ENCODE measurements around the gene CYSTM1.
A peak's percentile ranks its signal among the peaks of the same experiment; 100 is the strongest.

Gene CYSTM1

DNA sequence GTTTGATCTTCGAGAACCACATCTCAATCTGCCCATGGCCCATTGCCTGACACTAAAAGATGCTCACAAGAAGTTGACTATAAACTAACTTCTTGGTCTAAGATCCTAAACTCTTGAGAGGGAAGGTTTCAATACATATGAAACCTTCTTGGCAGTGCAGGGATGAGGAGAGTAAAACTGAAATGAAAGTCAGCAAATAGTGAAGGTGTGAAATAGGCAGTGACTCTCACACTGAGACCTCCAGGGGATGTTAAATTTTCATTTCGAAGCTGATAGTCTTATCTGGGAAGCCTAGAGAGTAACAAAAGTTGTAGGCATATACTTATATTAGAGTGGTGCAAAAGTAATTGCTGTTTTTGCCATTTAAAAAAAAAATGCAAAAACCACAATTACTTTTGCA is 974 bp upstream of the CYSTM1 start:
- no peaks in the 10 kb centered on the region for H3K9me3 ChIP-seq (ENCODE audit: low read length)
- H3K4me3 ChIP-seq (ENCODE audit: low read depth, low read length, poor library complexity, severe bottlenecking): no peak overlapping the region
- H3K9me2 ChIP-seq (ENCODE audit: low read depth, low read length): no peaks in the 10 kb centered on the region
- peaks cover 26% of the 10 kb centered on the region for H3K4me1 ChIP-seq (ENCODE audit: insufficient read depth, low read length, severe bottlenecking)
- H3K27ac ChIP-seq (ENCODE audit: low read depth, low read length, poor library complexity, severe bottlenecking): no peak overlapping the region
- H3K36me3 ChIP-seq (ENCODE audit: insufficient read depth, low read length): no peaks in the 10 kb centered on the region
- H3F3A ChIP-seq (ENCODE audit: insufficient read depth, low read length): no peaks in the 10 kb centered on the region; the same call in 1 of the 2 replicates
- H3K79me2 ChIP-seq (ENCODE audit: insufficient read depth, low read length): no peaks in the 10 kb centered on the region
- no peak for TF ChIP-seq EZH2 (IDR thresholded peaks at IDR 0.05; ENCODE audit: borderline replicate concordance, low read length)
- TF ChIP-seq, protein P1, sequence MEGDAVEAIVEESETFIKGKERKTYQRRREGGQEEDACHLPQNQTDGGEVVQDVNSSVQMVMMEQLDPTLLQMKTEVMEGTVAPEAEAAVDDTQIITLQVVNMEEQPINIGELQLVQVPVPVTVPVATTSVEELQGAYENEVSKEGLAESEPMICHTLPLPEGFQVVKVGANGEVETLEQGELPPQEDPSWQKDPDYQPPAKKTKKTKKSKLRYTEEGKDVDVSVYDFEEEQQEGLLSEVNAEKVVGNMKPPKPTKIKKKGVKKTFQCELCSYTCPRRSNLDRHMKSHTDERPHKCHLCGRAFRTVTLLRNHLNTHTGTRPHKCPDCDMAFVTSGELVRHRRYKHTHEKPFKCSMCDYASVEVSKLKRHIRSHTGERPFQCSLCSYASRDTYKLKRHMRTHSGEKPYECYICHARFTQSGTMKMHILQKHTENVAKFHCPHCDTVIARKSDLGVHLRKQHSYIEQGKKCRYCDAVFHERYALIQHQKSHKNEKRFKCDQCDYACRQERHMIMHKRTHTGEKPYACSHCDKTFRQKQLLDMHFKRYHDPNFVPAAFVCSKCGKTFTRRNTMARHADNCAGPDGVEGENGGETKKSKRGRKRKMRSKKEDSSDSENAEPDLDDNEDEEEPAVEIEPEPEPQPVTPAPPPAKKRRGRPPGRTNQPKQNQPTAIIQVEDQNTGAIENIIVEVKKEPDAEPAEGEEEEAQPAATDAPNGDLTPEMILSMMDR (IDR thresholded peaks at IDR 0.05; ENCODE audit: low read length): no peak
- H4K20me1 ChIP-seq (ENCODE audit: insufficient read depth, low read length): no peaks in the 10 kb centered on the region
- H2AFZ ChIP-seq (ENCODE audit: low read length): no peak overlapping the region
- H3K4me2 ChIP-seq (ENCODE audit: low read length): peak overlapping the region; percentile 67; the same call in 1 of the 2 replicates
- H3K9ac ChIP-seq (ENCODE audit: low read length): no peak overlapping the region
- H3K27me3 ChIP-seq (ENCODE audit: insufficient read depth, low read length): no peaks in the 10 kb centered on the region

DNA sequence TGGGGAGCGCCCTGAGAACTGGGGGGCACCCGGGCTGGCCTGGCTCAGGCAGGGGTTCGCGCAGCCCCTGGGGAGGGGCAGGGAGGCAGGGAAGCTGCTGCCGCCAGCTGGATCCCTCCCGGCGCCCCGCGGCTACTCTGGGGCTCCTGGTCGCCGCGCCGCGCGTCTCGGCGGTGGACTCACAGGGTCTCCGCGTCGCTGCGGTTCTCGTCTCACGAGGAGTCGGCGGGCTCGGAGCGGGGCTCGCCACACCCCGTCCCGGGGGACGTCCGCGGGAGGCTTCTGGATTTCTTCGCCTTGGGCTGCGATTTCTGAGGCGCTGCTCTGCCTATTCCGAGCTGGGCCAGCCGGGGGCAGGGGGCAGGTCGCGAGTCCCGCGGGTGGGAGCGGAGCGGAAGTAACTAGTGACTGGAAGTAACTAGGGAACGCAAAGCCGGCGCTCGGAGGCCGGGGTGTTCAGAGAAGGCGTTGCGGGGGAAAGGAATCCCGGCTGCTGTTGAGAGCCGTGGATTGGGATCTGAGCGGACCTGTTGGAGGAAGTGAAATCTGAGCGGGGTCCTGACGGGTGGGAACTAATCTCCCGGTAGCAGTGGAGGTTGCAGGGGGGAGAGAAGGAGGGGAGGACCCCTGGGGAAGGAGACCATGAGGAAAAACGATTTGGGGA is 511 bp downstream of the CYSTM1 start:
- no peak overlapping the region for H3K27ac ChIP-seq (ENCODE audit: low read depth, low read length, poor library complexity, severe bottlenecking)
- H3K27me3 ChIP-seq (ENCODE audit: insufficient read depth, low read length): no peaks in the 10 kb centered on the region
- H3K4me2 ChIP-seq (ENCODE audit: low read length): peak overlapping the region; percentile 67
- no peak overlapping the region for H2AFZ ChIP-seq (ENCODE audit: low read length)
- no peaks in the 10 kb centered on the region for H4K20me1 ChIP-seq (ENCODE audit: insufficient read depth, low read length)
- no peaks in the 10 kb centered on the region for H3K36me3 ChIP-seq (ENCODE audit: insufficient read depth, low read length)
- no peak for TF ChIP-seq EZH2 (IDR thresholded peaks at IDR 0.05; ENCODE audit: borderline replicate concordance, low read length)
- TF ChIP-seq, protein P1 (IDR thresholded peaks at IDR 0.05; ENCODE audit: low read length): no peak
- H3K9me3 ChIP-seq (ENCODE audit: low read length): no peaks in the 10 kb centered on the region
- no peaks in the 10 kb centered on the region for H3K9me2 ChIP-seq (ENCODE audit: low read depth, low read length)
- peak overlapping the region; percentile 80 for H3K4me3 ChIP-seq (ENCODE audit: low read depth, low read length, poor library complexity, severe bottlenecking)
- H3K4me1 ChIP-seq (ENCODE audit: insufficient read depth, low read length, severe bottlenecking): peaks cover 26% of the 10 kb centered on the region
- H3K79me2 ChIP-seq (ENCODE audit: insufficient read depth, low read length): no peaks in the 10 kb centered on the region
- no peaks in the 10 kb centered on the region; the same call in 1 of the 2 replicates for H3F3A ChIP-seq (ENCODE audit: insufficient read depth, low read length)
- H3K9ac ChIP-seq (ENCODE audit: low read length): peak overlapping the region; percentile 72

DNA sequence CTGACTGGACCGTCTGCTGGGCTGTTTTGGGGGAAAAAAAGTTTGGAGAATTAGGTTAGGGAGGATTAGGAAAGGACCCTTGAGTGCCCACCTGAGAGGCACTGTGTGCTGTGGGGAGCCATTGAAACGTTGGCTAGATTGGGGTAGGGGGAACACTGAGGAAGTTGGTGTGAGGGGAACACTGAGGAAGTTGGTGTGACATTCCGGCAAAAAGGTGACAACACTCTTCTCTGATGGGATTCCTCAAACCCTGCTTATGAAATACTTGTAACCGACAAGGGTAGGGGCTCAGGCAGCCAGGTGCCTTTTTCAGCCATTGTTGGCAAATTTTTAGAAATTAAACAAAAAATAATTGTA is 1.0 kb downstream of the CYSTM1 start:
- H2AFZ ChIP-seq (ENCODE audit: low read length): no peak overlapping the region
- TF ChIP-seq, protein P1 (IDR thresholded peaks at IDR 0.05; ENCODE audit: low read length): no peak
- TF ChIP-seq EZH2 (IDR thresholded peaks at IDR 0.05; ENCODE audit: borderline replicate concordance, low read length): no peak
- H3K9ac ChIP-seq (ENCODE audit: low read length): peak overlapping the region; percentile 72
- H3K9me3 ChIP-seq (ENCODE audit: low read length): no peaks in the 10 kb centered on the region
- no peaks in the 10 kb centered on the region for H4K20me1 ChIP-seq (ENCODE audit: insufficient read depth, low read length)
- no peaks in the 10 kb centered on the region for H3K9me2 ChIP-seq (ENCODE audit: low read depth, low read length)
- no peaks in the 10 kb centered on the region for H3K27me3 ChIP-seq (ENCODE audit: insufficient read depth, low read length)
- no peaks in the 10 kb centered on the region for H3K36me3 ChIP-seq (ENCODE audit: insufficient read depth, low read length)
- peak overlapping the region; percentile 80 for H3K4me3 ChIP-seq (ENCODE audit: low read depth, low read length, poor library complexity, severe bottlenecking)
- no peaks in the 10 kb centered on the region; the same call in 1 of the 2 replicates for H3F3A ChIP-seq (ENCODE audit: insufficient read depth, low read length)
- H3K4me2 ChIP-seq (ENCODE audit: low read length): peak overlapping the region; percentile 67
- no peaks in the 10 kb centered on the region for H3K79me2 ChIP-seq (ENCODE audit: insufficient read depth, low read length)
- H3K4me1 ChIP-seq (ENCODE audit: insufficient read depth, low read length, severe bottlenecking): peaks cover 26% of the 10 kb centered on the region
- H3K27ac ChIP-seq (ENCODE audit: low read depth, low read length, poor library complexity, severe bottlenecking): no peak overlapping the region

All from OCI-LY1 (cell line).